NCI-H2081 treated with DMSO at 0.1 percent for 48 hours (cell line): ENCODE data around the gene KCNN3.

ENCODE experiments used
- DNase-seq: peaks from one replicate; lab custom pipeline; 2025; lab: John Stamatoyannopoulos, UW

KCNN3 gene

GRCh38 chr1:154770897-154771594 is 99.0 kb downstream of the KCNN3 start:
- no peak for DNase-seq

- no peak for DNase-seq
Measured at GRCh38 chr1:154769193-154769895, 100.7 kb downstream of the KCNN3 start.

GRCh38 chr1:154768456-154769125 is 101.5 kb downstream of the KCNN3 start:
- no peak for DNase-seq

GRCh38 chr1:154767315-154768240 is 102.5 kb downstream of the KCNN3 start:
- no peak for DNase-seq

- no peak for DNase-seq
Measured at GRCh38 chr1:154765970-154766369, 104.1 kb downstream of the KCNN3 start.

- no peak for DNase-seq
Measured at GRCh38 chr1:154764773-154765172, 105.3 kb downstream of the KCNN3 start.

- no peak for DNase-seq
Measured at GRCh38 chr1:154764181-154764580, 105.9 kb downstream of the KCNN3 start.

GRCh38 chr1:154760469-154760933 is 109.6 kb downstream of the KCNN3 start:
- DNase-seq = no peak

- no peak for DNase-seq
Measured at GRCh38 chr1:154759793-154760192, 110.3 kb downstream of the KCNN3 start.

GRCh38 chr1:154759196-154759595 is 110.9 kb downstream of the KCNN3 start:
- no peak for DNase-seq

- DNase-seq = no peak
Measured at GRCh38 chr1:154758346-154758745, 111.7 kb downstream of the KCNN3 start.

GRCh38 chr1:154756793-154757548 is 113.1 kb downstream of the KCNN3 start:
- DNase-seq = no peak

- DNase-seq = no peak
Measured at GRCh38 chr1:154755858-154756730, 114.0 kb downstream of the KCNN3 start.

GRCh38 chr1:154753426-154753825 is 116.7 kb downstream of the KCNN3 start:
- DNase-seq = no peak

- DNase-seq = no peak
Measured at GRCh38 chr1:154752273-154753030, 117.6 kb downstream of the KCNN3 start.

- DNase-seq = no peak
Measured at GRCh38 chr1:154751690-154752089, 118.4 kb downstream of the KCNN3 start.

- no peak for DNase-seq
Measured at GRCh38 chr1:154750681-154751665, 119.1 kb downstream of the KCNN3 start.
